Ishikawa (cell line): ENCODE results near the gene UBE2M.

Experiments used
- CEBPB ChIP-seq: IDR thresholded peaks from 2 replicates; pipeline ENCODE4 v1.6.1; 2012
- CREB1 ChIP-seq: IDR thresholded peaks from 2 replicates; pipeline ENCODE4 v1.6.1; 2012; ENCODE audit warnings: low read depth
- EGR1 ChIP-seq: IDR thresholded peaks from 2 replicates; pipeline ENCODE4 v1.6.1; 2012
- EP300 ChIP-seq: IDR thresholded peaks from 2 replicates; pipeline ENCODE4 v1.6.1; 2012; ENCODE audit warnings: borderline replicate concordance
- FOXM1 ChIP-seq: IDR thresholded peaks from 2 replicates; pipeline ENCODE4 v1.6.1; 2012; ENCODE audit warnings: low read depth, borderline replicate concordance
- MAX ChIP-seq: IDR thresholded peaks from 2 replicates; pipeline ENCODE4 v1.6.1; 2012
- NFIC ChIP-seq: IDR thresholded peaks from 2 replicates; pipeline ENCODE4 v1.6.1; 2012
- RAD21 ChIP-seq: IDR thresholded peaks from 2 replicates; pipeline ENCODE4 v1.6.1; 2012; ENCODE audit warnings: low read depth
- REST ChIP-seq: IDR thresholded peaks from 2 replicates; pipeline ENCODE4 v1.6.1; 2012; ENCODE audit warnings: low read depth, mild to moderate bottlenecking
- TAF1 ChIP-seq: IDR thresholded peaks from 2 replicates; pipeline ENCODE4 v1.6.1; 2012; ENCODE audit warnings: low read depth, mild to moderate bottlenecking
- TCF12 ChIP-seq: IDR thresholded peaks from 2 replicates; pipeline ENCODE4 v1.6.1; 2012; ENCODE audit warnings: low read depth
- TEAD4 ChIP-seq: IDR thresholded peaks from 2 replicates; pipeline ENCODE4 v1.6.1; 2012
- USF1 ChIP-seq: IDR thresholded peaks from 2 replicates; pipeline ENCODE4 v1.6.1; 2012
- YY1 ChIP-seq: IDR thresholded peaks from 2 replicates; pipeline ENCODE4 v1.6.1; 2012; ENCODE audit warnings: low read depth
- ZBTB7A ChIP-seq: IDR thresholded peaks from 2 replicates; pipeline ENCODE4 v1.6.1; 2012; ENCODE audit warnings: low read depth

Gene UBE2M

GRCh38 chr19:58548859-58549663, 9.3 kb downstream of the UBE2M start:
- no peak for TF ChIP-seq CEBPB
- TF ChIP-seq TAF1, result no peak
- TF ChIP-seq FOXM1, result no peak
- no peak for TF ChIP-seq YY1
- TF ChIP-seq TEAD4, result no peak
- no peak for TF ChIP-seq ZBTB7A
- TF ChIP-seq EP300, result no peak
- no peak for TF ChIP-seq EGR1
- TF ChIP-seq REST, result no peak
- no peak for TF ChIP-seq NFIC

GRCh38 chr19:58547323-58548312, 10.8 kb downstream of the UBE2M start:
- TF ChIP-seq USF1, result no peak
- TF ChIP-seq NFIC, result no peak
- no peak for TF ChIP-seq MAX
- TF ChIP-seq FOXM1, result no peak
- TF ChIP-seq RAD21, result no peak
- TF ChIP-seq CEBPB, result no peak
- TF ChIP-seq TAF1, result no peak
- no peak for TF ChIP-seq TCF12
- no peak for TF ChIP-seq TEAD4
- TF ChIP-seq CREB1, result no peak
- no peak for TF ChIP-seq EGR1
- no peak for TF ChIP-seq ZBTB7A
- TF ChIP-seq REST, result no peak
- TF ChIP-seq EP300, result no peak

GRCh38 chr19:58546019-58546530, 12.3 kb downstream of the UBE2M start:
- TF ChIP-seq MAX (no peak), TEAD4 (no peak), TCF12 (no peak), USF1 (no peak), CEBPB (no peak), NFIC (no peak), CREB1 (no peak), FOXM1 (no peak), EGR1 (no peak), EP300 (no peak), RAD21 (no peak), ZBTB7A (no peak), TAF1 (no peak), YY1 (no peak), REST (no peak)
